GM21526 (cell line): Measurements from ENCODE around the gene TRIM7.
"Not testable (repeated sequence)": the region's sequence is repeated elsewhere in the genome, so short reads cannot be mapped to it uniquely, and the experiment has no call there.

Source experiments
- ATAC-seq: cut with Tn5 transposase; IDR thresholded peaks from one replicate; pipeline ENCODE4 v1.9.1; 2021; ENCODE audit warnings: moderate library complexity; ENCODE audit not compliant: unreplicated experiment, low FRiP score

TRIM7 gene

GRCh38 chr5:181159286-181160151 lies 45.5 kb downstream of the TRIM7 start:
- peak; percentile 66 for ATAC-seq

- ATAC-seq: no peak
Measured at GRCh38 chr5:181158869-181159268, 46.1 kb downstream of the TRIM7 start.

- no peak for ATAC-seq
Measured at GRCh38 chr5:181156758-181157157, 48.2 kb downstream of the TRIM7 start.

- ATAC-seq: no peak
Measured at GRCh38 chr5:181153814-181154213, 51.2 kb downstream of the TRIM7 start.

- no peak for ATAC-seq
Measured at GRCh38 chr5:181152406-181152805, 52.6 kb downstream of the TRIM7 start.

- ATAC-seq: no peak
Measured at GRCh38 chr5:181151146-181151545, 53.9 kb downstream of the TRIM7 start.

GRCh38 chr5:181149806-181150733 lies 54.9 kb downstream of the TRIM7 start:
- ATAC-seq: no peak

- no peak for ATAC-seq
Measured at GRCh38 chr5:181149355-181149754, 55.6 kb downstream of the TRIM7 start.

GRCh38 chr5:181146927-181147636 lies 57.9 kb downstream of the TRIM7 start, which contains the start of gene OR2V2:
TSS of gene OR2V2 (plus strand) at chr5:181147586. CDS start at chr5:181154943, 7,357 bp downstream.
- not testable (repeated sequence) for ATAC-seq

GRCh38 chr5:181145133-181145532 lies 59.9 kb downstream of the TRIM7 start:
- ATAC-seq: no peak
